HCT116 (cell line): Measurements from ENCODE around the gene KIAA1671. TPM values are rescaled to one million over a fixed set of nuclear protein-coding genes. Genes with fewer than 3 reads are reported as not detected.

Experiments
- ATAC-seq: fragments of 200-7000 bp; cut with Tn5 transposase; 2 replicates; pipeline ENCODE4 v1.9.1; 2020; ENCODE audit warnings: mild to moderate bottlenecking, moderate library complexity
- BruUV-seq: library from RNA; stranded (reverse); fragments of 400-500 nt; replicated peaks from 2 replicates; lab custom pipeline; 2021; lab: Mats Ljungman, UMichigan
- CTCF ChIA-PET: fragments of 300-600 bp; sonication (Branson Sonifier 250); formaldehyde crosslinking; loops from one replicate; lab custom pipeline; 2021; ENCODE audit warnings: antibody characterized with exemption; lab: Charles Lee
- POLR2A ChIA-PET: fragments of 300-600, 350-600 bp; sonication (Branson Sonifier 250); formaldehyde crosslinking; loops from one replicate; lab custom pipeline; 2021; ENCODE audit warnings: antibody characterized with exemption; lab: Charles Lee
- RAD21 ChIA-PET, 2 experiments: fragments of 300-600 bp; sonication (Branson Sonifier 250); formaldehyde crosslinking; loops; one replicate each; lab custom pipeline; 2023; ENCODE audit warnings: low total read pairs in 2 of 2; ENCODE audit not compliant: uncharacterized antibody in 2 of 2, unreplicated experiment in 2 of 2, low non-redundant PET in 1 of 2; lab: Charles Lee
- DNase-seq: peaks from one replicate; pipeline ENCODE4 v3.0.0-alpha.2; 2010; ENCODE audit warnings: low read depth, low spot score
- H2AFZ ChIP-seq: fragments of 200-600 bp; shearing (Covaris generic), sonication (generic); 2 replicates; pipeline ENCODE4 v1.6.1; 2017; ENCODE audit warnings: low read depth, mixed run types, mixed read lengths, antibody characterized with exemption, low read length; ENCODE audit not compliant: poor library complexity, severe bottlenecking
- H3K27ac ChIP-seq: 2 replicates; pipeline ENCODE4 v1.5.1; 2012; ENCODE audit warnings: low read depth, low read length
- H3K27me3 ChIP-seq: fragments of 200-600 bp; sonication (generic); 2 replicates; pipeline ENCODE4 v1.6.1; 2016; ENCODE audit warnings: mixed run types, low read length, mixed read lengths; ENCODE audit not compliant: insufficient read depth
- H3K36me3 ChIP-seq, 2 experiments: fragments of 200-500 bp in 1 of 2; fragments of 200-600 bp in 1 of 2; sonication (Bioruptor generic) in 1 of 2; sonication (generic) in 1 of 2; 2 replicates each; pipeline versions ENCODE4 v1.5.1 to v1.6.1; 2014 to 2016; ENCODE audit warnings: low read length in 2 of 2, inconsistent platforms in 1 of 2, mixed read lengths in 1 of 2, mixed run types in 1 of 2; ENCODE audit not compliant: insufficient read depth in 2 of 2, control insufficient read depth in 1 of 2
- H3K4me1 ChIP-seq, 2 experiments: fragments of 200-600 bp in 1 of 2; sonication (generic) in 1 of 2; 2 replicates each; pipeline versions ENCODE4 v1.5.1 to v1.6.1; 2012 to 2017; ENCODE audit warnings: low read length in 2 of 2, inconsistent platforms in 1 of 2, mild to moderate bottlenecking in 1 of 2, mixed read lengths in 1 of 2, mixed run types in 1 of 2, moderate library complexity in 1 of 2; ENCODE audit not compliant: insufficient read depth in 2 of 2, control insufficient read depth in 1 of 2
- H3K4me2 ChIP-seq: fragments of 200-600 bp; sonication (generic); 2 replicates; pipeline ENCODE4 v1.6.1; 2017; ENCODE audit warnings: mixed run types, low read length, mixed read lengths
- H3K4me3 ChIP-seq, 2 experiments: fragments of 200-600 bp in 1 of 2; sonication (generic) in 1 of 2; replicated peaks in 1 of 2; 2 replicates each; pipeline ENCODE4 v1.5.1; 2011 to 2016; ENCODE audit warnings: low read length in 2 of 2, control low read depth in 1 of 2, low read depth in 1 of 2, mild to moderate bottlenecking in 1 of 2, mixed read lengths in 1 of 2, mixed run types in 1 of 2
- H3K79me2 ChIP-seq: fragments of 200-600 bp; sonication (generic); 2 replicates; pipeline ENCODE4 v1.6.1; 2017; ENCODE audit warnings: mild to moderate bottlenecking, mixed run types, low read length, moderate library complexity, mixed read lengths; ENCODE audit not compliant: insufficient read depth
- H3K9ac ChIP-seq: fragments of 200-600 bp; sonication (generic); 2 replicates; pipeline ENCODE4 v1.6.1; 2016; ENCODE audit warnings: low read length, mixed read lengths
- H3K9me2 ChIP-seq: fragments of 200-600 bp; sonication (generic), shearing (Covaris generic); 2 replicates; pipeline ENCODE4 v1.6.1; 2017; ENCODE audit warnings: mixed run types, mild to moderate bottlenecking, moderate library complexity; ENCODE audit not compliant: insufficient read depth
- H3K9me3 ChIP-seq, 2 experiments: fragments of 200-500 bp in 1 of 2; fragments of 200-600 bp in 1 of 2; sonication (Bioruptor generic) in 1 of 2; sonication (generic) in 1 of 2; 2 replicates each; pipeline ENCODE4 v1.6.1; 2014 to 2017; ENCODE audit warnings: low read length in 2 of 2, mixed read lengths in 2 of 2, inconsistent platforms in 1 of 2, low read depth in 1 of 2, mild to moderate bottlenecking in 1 of 2, mixed run types in 1 of 2, moderate library complexity in 1 of 2; ENCODE audit not compliant: control insufficient read depth in 1 of 2, insufficient read depth in 1 of 2
- H4K20me1 ChIP-seq: fragments of 200-600 bp; sonication (generic), shearing (Covaris generic); 2 replicates; pipeline ENCODE4 v1.6.1; 2017; ENCODE audit warnings: mixed run types, mild to moderate bottlenecking, moderate library complexity; ENCODE audit not compliant: insufficient read depth
- CBX3 ChIP-seq: IDR thresholded peaks from 2 replicates; pipeline ENCODE4 v1.6.1; 2012; ENCODE audit warnings: low read depth
- CEBPB ChIP-seq: IDR thresholded peaks from 2 replicates; pipeline ENCODE4 v1.6.1; 2012; ENCODE audit warnings: low read depth
- EGR1 ChIP-seq: IDR thresholded peaks from 2 replicates; pipeline ENCODE4 v1.6.1; 2012; ENCODE audit warnings: low read depth
- ELF1 ChIP-seq: IDR thresholded peaks from 2 replicates; pipeline ENCODE4 v1.6.1; 2012; ENCODE audit warnings: low read depth, borderline replicate concordance
- EZH2phosphoT487 ChIP-seq: fragments of 200-600 bp; IDR thresholded peaks from 2 replicates; pipeline ENCODE4 v1.6.1; 2018; ENCODE audit warnings: antibody characterized with exemption, borderline replicate concordance
- FOSL1 ChIP-seq: IDR thresholded peaks from 2 replicates; pipeline ENCODE4 v1.6.1; 2012; ENCODE audit warnings: low read depth
- JUND ChIP-seq: IDR thresholded peaks from 2 replicates; pipeline ENCODE4 v1.6.1; 2012
- MAX ChIP-seq: IDR thresholded peaks from 2 replicates; pipeline ENCODE4 v1.6.1; 2012
- POLR2A ChIP-seq: IDR thresholded peaks from 2 replicates; pipeline ENCODE4 v1.7.0; 2011; ENCODE audit warnings: borderline replicate concordance; ENCODE audit not compliant: insufficient read depth, insufficient read length; ENCODE audit errors: extremely low read depth
- POLR2AphosphoS5 ChIP-seq: IDR thresholded peaks from 2 replicates; pipeline ENCODE4 v1.6.1; 2011; ENCODE audit warnings: mild to moderate bottlenecking, low read depth, low read length, moderate library complexity
- RAD21 ChIP-seq: IDR thresholded peaks from 2 replicates; pipeline ENCODE4 v1.6.1; 2012; ENCODE audit warnings: low read depth, mild to moderate bottlenecking
- REST ChIP-seq: IDR thresholded peaks from 2 replicates; pipeline ENCODE4 v1.6.1; 2012; ENCODE audit warnings: low read depth
- SIN3A ChIP-seq: IDR thresholded peaks from 2 replicates; pipeline ENCODE4 v1.6.1; 2012; ENCODE audit warnings: low read depth
- SP1 ChIP-seq: IDR thresholded peaks from 2 replicates; pipeline ENCODE4 v1.6.1; 2012; ENCODE audit warnings: low read depth
- SRF ChIP-seq: IDR thresholded peaks from 2 replicates; pipeline ENCODE4 v1.6.1; 2012; ENCODE audit warnings: low read depth
- YY1 ChIP-seq: IDR thresholded peaks from 2 replicates; pipeline ENCODE4 v1.6.1; 2011; ENCODE audit warnings: low read length, low read depth, moderate library complexity, mild to moderate bottlenecking; ENCODE audit not compliant: insufficient replicate concordance; ENCODE audit errors: extremely low read depth
- ZBTB33 ChIP-seq: IDR thresholded peaks from 2 replicates; pipeline ENCODE4 v1.6.1; 2011; ENCODE audit warnings: mild to moderate bottlenecking, low read length, moderate library complexity; ENCODE audit not compliant: insufficient replicate concordance; ENCODE audit errors: extremely low read depth
- ZFX ChIP-seq: fragments of 450-650 bp; IDR thresholded peaks from 2 replicates; pipeline ENCODE4 v1.6.1; 2017
- intact Hi-C: fragments of 100-400 bp; cut with micrococcal nuclease; formaldehyde crosslinking; loops from 2 replicates; pipeline ENCODE4 v1.10.0; 2022
- total RNA-seq: library from RNA; stranded (reverse); gene quantifications from one replicate; pipeline ENCODE4 v1.2.1, GENCODE V29; 2021; ENCODE audit not compliant: unreplicated experiment
- TF ChIP-seq, protein P1 (sequence below), 3 experiments: fragments of 200-600 bp in 1 of 3; sonication (generic) in 1 of 3; IDR thresholded peaks in 2 of 3; conservative IDR thresholded peaks in 1 of 3; 2 replicates each; pipeline ENCODE4 v1.5.1; 2012 to 2017; ENCODE audit warnings: low read depth in 2 of 3, low read length in 2 of 3, antibody characterized with exemption in 1 of 3, borderline replicate concordance in 1 of 3, control low read depth in 1 of 3, mild to moderate bottlenecking in 1 of 3, mixed read lengths in 1 of 3, mixed run types in 1 of 3, moderate library complexity in 1 of 3; ENCODE audit not compliant: insufficient read depth in 1 of 3

KIAA1671 gene
- total RNA-seq, 1 experiment from 2014 or later, result 36.8 TPM

DNA sequence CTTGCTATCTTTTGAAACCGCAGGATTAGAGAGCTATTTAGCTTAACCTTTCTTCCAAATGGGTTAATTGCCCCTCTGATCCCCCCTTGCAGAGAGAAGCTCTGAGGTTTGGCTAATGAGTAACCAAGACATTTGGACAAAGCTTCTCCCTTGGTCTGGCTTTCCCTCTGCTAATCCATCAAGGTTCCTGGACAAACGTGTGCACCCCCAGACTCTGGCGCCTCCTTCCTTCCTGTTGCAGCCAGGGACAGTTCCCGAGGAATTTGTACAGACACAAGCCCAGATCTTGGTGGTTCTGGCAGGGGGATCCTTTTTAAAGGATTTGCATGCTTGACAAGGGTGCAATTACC, 1.6 kb downstream of the KIAA1671 start (continued):
- TF ChIP-seq FOSL1, result no peak
- no peak for TF ChIP-seq EGR1
- no peak for TF ChIP-seq YY1
- no peak for TF ChIP-seq CEBPB
- no peak for TF ChIP-seq POLR2A
- TF ChIP-seq EZH2phosphoT487, result no peak
- TF ChIP-seq RAD21, result peak; percentile 6; the same call in 1 of the 2 replicates
- TF ChIP-seq SRF, result no peak

- ChIA-PET POLR2A (no interaction called here), RAD21 (no interaction called here), CTCF (interaction anchor here (1.9 kb wide), 1 partner anchor 102 kb away, joined by 6 read pairs; no protein-coding TSS in a partner anchor)
- peaks cover 68% of the 10 kb centered on the region for H3K79me2 ChIP-seq
- peaks cover 54 to 81% of the 10 kb centered on the region in 2 experiments for H3K4me1 ChIP-seq
- H3K4me2 ChIP-seq, result peak overlapping the region; percentile 11; the same call in 1 of the 2 replicates
- no TSS peak for BruUV-seq
- no peak overlapping the region for H2AFZ ChIP-seq
- H3K27ac ChIP-seq, result no peak overlapping the region
- no peaks in the 10 kb centered on the region for H4K20me1 ChIP-seq
- TF ChIP-seq RAD21 (no peak), MAX (no peak), ELF1 (no peak), CBX3 (no peak), POLR2AphosphoS5 (no peak), YY1 (no peak), SRF (no peak), EZH2phosphoT487 (no peak), SP1 (no peak), JUND (no peak), FOSL1 (no peak), ZFX (no peak), POLR2A (no peak), CEBPB (no peak), ZBTB33 (no peak), SIN3A (no peak), REST (no peak)
- TF ChIP-seq, protein P1, sequence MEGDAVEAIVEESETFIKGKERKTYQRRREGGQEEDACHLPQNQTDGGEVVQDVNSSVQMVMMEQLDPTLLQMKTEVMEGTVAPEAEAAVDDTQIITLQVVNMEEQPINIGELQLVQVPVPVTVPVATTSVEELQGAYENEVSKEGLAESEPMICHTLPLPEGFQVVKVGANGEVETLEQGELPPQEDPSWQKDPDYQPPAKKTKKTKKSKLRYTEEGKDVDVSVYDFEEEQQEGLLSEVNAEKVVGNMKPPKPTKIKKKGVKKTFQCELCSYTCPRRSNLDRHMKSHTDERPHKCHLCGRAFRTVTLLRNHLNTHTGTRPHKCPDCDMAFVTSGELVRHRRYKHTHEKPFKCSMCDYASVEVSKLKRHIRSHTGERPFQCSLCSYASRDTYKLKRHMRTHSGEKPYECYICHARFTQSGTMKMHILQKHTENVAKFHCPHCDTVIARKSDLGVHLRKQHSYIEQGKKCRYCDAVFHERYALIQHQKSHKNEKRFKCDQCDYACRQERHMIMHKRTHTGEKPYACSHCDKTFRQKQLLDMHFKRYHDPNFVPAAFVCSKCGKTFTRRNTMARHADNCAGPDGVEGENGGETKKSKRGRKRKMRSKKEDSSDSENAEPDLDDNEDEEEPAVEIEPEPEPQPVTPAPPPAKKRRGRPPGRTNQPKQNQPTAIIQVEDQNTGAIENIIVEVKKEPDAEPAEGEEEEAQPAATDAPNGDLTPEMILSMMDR (IDR thresholded peaks at IDR 0.05 in 2 of 3, conservative IDR thresholded peaks at IDR 0.05 in 1 of 3; ENCODE audit: borderline replicate concordance in 1 of 3, insufficient read depth in 1 of 3, low read depth in 2 of 3, low read length in 2 of 3), result no peak
- no peak overlapping the region for H3K9ac ChIP-seq
- no peaks in the 10 kb centered on the region for H3K27me3 ChIP-seq
- DNase-seq, result no peak
- H3K9me3 ChIP-seq, result no peaks in the 10 kb centered on the region
- H3K36me3 ChIP-seq, result no peaks in the 10 kb centered on the region
- ATAC-seq, result no peak
- no peaks in the 10 kb centered on the region for H3K9me2 ChIP-seq
- intact Hi-C loops, result loop anchor here (5.0 kb wide), 1 partner anchor 72 kb away; no protein-coding TSS in a partner anchor
- no peak overlapping the region for H3K4me3 ChIP-seq
Measured at GRCh38 chr22:24954856-24955255, 2.3 kb downstream of the KIAA1671 start.
